H9 (cell line): ENCODE data around the gene DUSP10. TPM values are rescaled to one million over a fixed set of nuclear protein-coding genes. Genes with fewer than 3 reads are reported as not detected.

Source experiments
- DNase-seq: peaks from one replicate; pipeline ENCODE4 v3.0.0-alpha.2; 2017
- H2AFZ ChIP-seq: one replicate; pipeline ENCODE4 v1.6.1; 2013; ENCODE audit warnings: mild to moderate bottlenecking, low read length, control low read depth, moderate library complexity
- H2AK5ac ChIP-seq: 2 replicates; pipeline ENCODE4 v1.6.1; 2013; ENCODE audit warnings: low read length, control low read depth, mixed read lengths; ENCODE audit not compliant: insufficient read length
- H2BK120ac ChIP-seq: one replicate; pipeline ENCODE4 v1.6.1; 2013; ENCODE audit warnings: low read depth, mild to moderate bottlenecking, low read length, control low read depth, inconsistent platforms; ENCODE audit not compliant: poor library complexity, severe bottlenecking
- H2BK12ac ChIP-seq: 2 replicates; pipeline ENCODE4 v1.6.1; 2013; ENCODE audit warnings: low read length, control low read depth, mixed read lengths, low read depth; ENCODE audit not compliant: insufficient read length
- H2BK15ac ChIP-seq: 2 replicates; pipeline ENCODE4 v1.6.1; 2013; ENCODE audit warnings: low read depth, low read length, control low read depth
- H2BK20ac ChIP-seq: one replicate; pipeline ENCODE4 v1.6.1; 2013; ENCODE audit warnings: low read depth, mild to moderate bottlenecking, low read length, control low read depth, inconsistent platforms; ENCODE audit not compliant: poor library complexity, severe bottlenecking
- H2BK5ac ChIP-seq: 2 replicates; pipeline ENCODE4 v1.6.1; 2013; ENCODE audit warnings: low read length, control low read depth, mixed read lengths; ENCODE audit not compliant: insufficient read length
- H3K14ac ChIP-seq: 2 replicates; pipeline ENCODE4 v1.6.1; 2013; ENCODE audit warnings: low read length, control low read depth; ENCODE audit not compliant: insufficient read depth
- H3K18ac ChIP-seq: 2 replicates; pipeline ENCODE4 v1.6.1; 2013; ENCODE audit warnings: low read depth, mild to moderate bottlenecking, mixed read lengths, low read length, control low read depth; ENCODE audit not compliant: insufficient read length
- H3K23ac ChIP-seq: 2 replicates; pipeline ENCODE4 v1.6.1; 2013; ENCODE audit warnings: low read length, control low read depth, mixed read lengths, low read depth; ENCODE audit not compliant: insufficient read length
- H3K23me2 ChIP-seq: 2 replicates; pipeline ENCODE4 v1.6.1; 2013; ENCODE audit warnings: low read depth, mild to moderate bottlenecking, mixed read lengths, low read length, control low read depth; ENCODE audit not compliant: insufficient read length, poor library complexity, severe bottlenecking
- H3K27ac ChIP-seq: 2 replicates; pipeline ENCODE4 v1.5.1; 2013; ENCODE audit warnings: low read length, control low read depth, mixed read lengths, low read depth; ENCODE audit not compliant: insufficient read length
- H3K27me3 ChIP-seq: 2 replicates; pipeline ENCODE4 v1.6.1; 2013; ENCODE audit warnings: low read length, control low read depth, inconsistent platforms; ENCODE audit not compliant: insufficient read depth
- H3K4ac ChIP-seq: 2 replicates; pipeline ENCODE4 v1.6.1; 2013; ENCODE audit warnings: low read depth, mild to moderate bottlenecking, control low read depth, inconsistent platforms, low read length, moderate library complexity
- H3K4me1 ChIP-seq: 2 replicates; pipeline ENCODE4 v1.6.1; 2013; ENCODE audit warnings: low read length, control low read depth, inconsistent platforms; ENCODE audit not compliant: insufficient read depth
- H3K4me2 ChIP-seq: 2 replicates; pipeline ENCODE4 v1.6.1; 2013; ENCODE audit warnings: low read length, control low read depth, mixed read lengths; ENCODE audit not compliant: insufficient read length, insufficient read depth
- H3K56ac ChIP-seq: 2 replicates; pipeline ENCODE4 v1.6.1; 2013; ENCODE audit warnings: low read depth, mild to moderate bottlenecking, mixed read lengths, low read length, control low read depth; ENCODE audit not compliant: insufficient read length
- H3K79me1 ChIP-seq: 2 replicates; pipeline ENCODE4 v1.6.1; 2013; ENCODE audit warnings: low read depth, mild to moderate bottlenecking, moderate library complexity, low read length, control low read depth, inconsistent platforms; ENCODE audit not compliant: insufficient read depth, poor library complexity, severe bottlenecking
- H3K79me2 ChIP-seq: 2 replicates; pipeline ENCODE4 v1.6.1; 2013; ENCODE audit warnings: low read length, control low read depth, inconsistent platforms; ENCODE audit not compliant: insufficient read depth
- H3K9ac ChIP-seq: 2 replicates; pipeline ENCODE4 v1.6.1; 2013; ENCODE audit warnings: low read length, control low read depth, mixed read lengths; ENCODE audit not compliant: insufficient read length; ENCODE audit errors: extremely low read depth
- H3K9me3 ChIP-seq: one replicate; pipeline ENCODE4 v1.6.1; 2013; ENCODE audit warnings: low read depth, low read length, inconsistent platforms; ENCODE audit not compliant: control insufficient read depth
- H3T11ph ChIP-seq: one replicate; pipeline ENCODE4 v1.6.1; 2013; ENCODE audit warnings: mild to moderate bottlenecking, low read length, control low read depth, inconsistent platforms
- H4K20me1 ChIP-seq: one replicate; pipeline ENCODE4 v1.6.1; 2013; ENCODE audit not compliant: control insufficient read depth, insufficient read length, insufficient read depth
- H4K5ac ChIP-seq: 2 replicates; pipeline ENCODE4 v1.6.1; 2013; ENCODE audit warnings: low read depth, mild to moderate bottlenecking, mixed read lengths, low read length, control low read depth; ENCODE audit not compliant: insufficient read length
- H4K8ac ChIP-seq: replicated peaks from 2 replicates; pipeline ENCODE4 v1.6.1; 2013; ENCODE audit warnings: low read length, control low read depth, mixed read lengths, low read depth; ENCODE audit not compliant: insufficient read length
- H4K91ac ChIP-seq: 2 replicates; pipeline ENCODE4 v1.6.1; 2013; ENCODE audit warnings: low read depth, mild to moderate bottlenecking, moderate library complexity, mixed read lengths, low read length, control low read depth; ENCODE audit not compliant: insufficient read length
- H3K27ac Mint-ChIP-seq, 3 experiments: 2 replicates in 2 of 3; 3 replicates in 1 of 3; pipeline ENCODE4 v1.8.0; 2020 to 2021; ENCODE audit warnings: mixed read lengths in 3 of 3, mild to moderate bottlenecking in 1 of 3, moderate library complexity in 1 of 3
- H3K27me3 Mint-ChIP-seq: 2 replicates; pipeline ENCODE4 v1.8.0; 2021; ENCODE audit warnings: low read depth, mild to moderate bottlenecking, moderate library complexity, mixed read lengths
- H3K36me3 Mint-ChIP-seq, 3 experiments: 2 replicates in 2 of 3; 3 replicates in 1 of 3; pipeline ENCODE4 v1.8.0; 2020 to 2021; ENCODE audit warnings: low read depth in 3 of 3, mixed read lengths in 3 of 3; ENCODE audit not compliant: insufficient read depth in 1 of 3
- H3K4me1 Mint-ChIP-seq, 2 experiments: 2 replicates each; pipeline ENCODE4 v1.8.0; 2020; ENCODE audit warnings: mixed read lengths in 2 of 2
- H3K4me3 Mint-ChIP-seq, 2 experiments: 2 replicates in 1 of 2; 3 replicates in 1 of 2; pipeline ENCODE4 v1.8.0; 2020 to 2021; ENCODE audit warnings: mild to moderate bottlenecking in 2 of 2, mixed read lengths in 2 of 2, moderate library complexity in 1 of 2
- H3K9me3 Mint-ChIP-seq, 2 experiments: 2 replicates in 1 of 2; 3 replicates in 1 of 2; pipeline ENCODE4 v1.8.0; 2020; ENCODE audit warnings: mild to moderate bottlenecking in 2 of 2, mixed read lengths in 2 of 2, moderate library complexity in 1 of 2
- CTCF ChIP-seq: fragments of 200-600 bp; sonication (generic); conservative IDR thresholded peaks from 3 replicates; pipeline ENCODE4 v1.8.0; 2021; ENCODE audit warnings: antibody characterized with exemption, mild to moderate bottlenecking
- WGBS: extraction: QIAGEN DNeasy Blood & Tissue Kit; methylation state at CpG from one replicate; pipeline ENCODE4 v1.1.7; 2013; ENCODE audit warnings: missing lambda C conversion rate, low lambda C conversion rate, mixed read lengths; ENCODE audit not compliant: insufficient read length; ENCODE audit errors: extremely low coverage; 5-methylcytosine and 5-hydroxymethylcytosine counted together
- total RNA-seq: library from RNA; stranded (reverse); gene quantifications from 2 replicates; pipeline ENCODE4 v1.2.1, GENCODE V29; 2021

Gene DUSP10
- total RNA-seq, 1 experiment from 2014 or later: 2.0 TPM

DNA sequence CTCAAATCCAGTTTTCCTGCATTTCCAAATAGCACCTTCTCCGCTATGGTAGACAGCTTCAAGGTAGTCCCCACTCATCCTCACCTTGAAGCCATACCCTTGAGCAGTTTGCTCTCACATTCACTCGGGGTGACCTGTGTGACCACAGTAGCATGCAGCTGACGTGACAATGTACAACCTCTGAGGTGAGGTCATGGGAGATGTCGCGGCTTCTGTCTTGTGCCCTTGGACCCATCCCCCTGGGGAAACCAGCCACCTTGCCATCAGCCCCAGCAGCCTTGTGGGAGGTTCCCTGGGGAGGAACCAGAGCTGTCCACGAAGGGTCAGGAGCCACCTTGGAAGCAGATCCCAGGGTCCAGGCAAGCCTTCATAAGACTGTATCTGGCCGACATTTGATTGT is 38.3 kb upstream of the DUSP10 start:
- no peak for TF ChIP-seq CTCF
- H4K20me1 ChIP-seq: no peaks in the 10 kb centered on the region
- H3K56ac ChIP-seq: no peak overlapping the region
- H3T11ph ChIP-seq: no peak overlapping the region
- H2AK5ac ChIP-seq: no peak overlapping the region
- no peaks in the 10 kb centered on the region for H3K4me1 ChIP-seq
- no peak overlapping the region for H2BK12ac ChIP-seq
- H3K9ac ChIP-seq: no peak overlapping the region
- H3K4me3 Mint-ChIP-seq: no peak overlapping the region
- H4K5ac ChIP-seq: no peak overlapping the region
- H3K23ac ChIP-seq: no peak overlapping the region
- H3K14ac ChIP-seq: no peak overlapping the region
- no peak overlapping the region for H3K27ac ChIP-seq
- H3K9me3 ChIP-seq: no peaks in the 10 kb centered on the region
- H3K27ac Mint-ChIP-seq: no peak overlapping the region
- H4K91ac ChIP-seq: no peak overlapping the region
- H4K8ac ChIP-seq: no peak overlapping the region
- H3K23me2 ChIP-seq: no peaks in the 10 kb centered on the region
- no peaks in the 10 kb centered on the region for H3K79me1 ChIP-seq
- no peak for DNase-seq
- WGBS: no CpG with 5 or more reads among the region's 7 CpGs
- no peak overlapping the region for H2BK120ac ChIP-seq
- no peak overlapping the region for H2BK5ac ChIP-seq
- no peak overlapping the region for H3K18ac ChIP-seq
- peaks cover 14 to 22% of the 10 kb centered on the region in 2 experiments for H3K4me1 Mint-ChIP-seq
- H3K36me3 Mint-ChIP-seq: no peaks in the 10 kb centered on the region; a peak in 1 of 7 replicates
- no peaks in the 10 kb centered on the region for H3K9me3 Mint-ChIP-seq
- no peaks in the 10 kb centered on the region for H3K27me3 ChIP-seq
- no peak overlapping the region for H3K4me2 ChIP-seq
- no peaks in the 10 kb centered on the region for H3K27me3 Mint-ChIP-seq
- no peak overlapping the region for H2BK15ac ChIP-seq
- no peak overlapping the region for H2AFZ ChIP-seq
- no peaks in the 10 kb centered on the region for H3K79me2 ChIP-seq
- H2BK20ac ChIP-seq: no peak overlapping the region
- no peak overlapping the region for H3K4ac ChIP-seq
